Stimulated activated CD4-positive, alpha-beta T cell treated with anti-CD3 and anti-CD28 coated beads, Interleukin-4, amount 100 ng/mL, for 1 hour (primary cell): ENCODE measurements around the gene TOR1A.
"Not testable (repeated sequence)": the region's sequence is repeated elsewhere in the genome, so short reads cannot be mapped to it uniquely, and the experiment has no call there.

Experiments
- DNase-seq: peaks from one replicate; pipeline ENCODE4 v3.0.0-alpha.2; 2020

The TOR1A gene

GRCh38 chr9:129816501-129817435 lies 7.2 kb downstream of the TOR1A start:
- DNase-seq = no peak

GRCh38 chr9:129815278-129815677 lies 8.7 kb downstream of the TOR1A start:
- DNase-seq = no peak

- no peak for DNase-seq
Measured at GRCh38 chr9:129814432-129815223, 9.3 kb downstream of the TOR1A start.

GRCh38 chr9:129813661-129814060 lies 10.3 kb downstream of the TOR1A start:
- no peak for DNase-seq

GRCh38 chr9:129812385-129812784 lies 11.6 kb downstream of the TOR1A start:
- no peak for DNase-seq

GRCh38 chr9:129811967-129812363 lies 12.0 kb downstream of the TOR1A start:
- no peak for DNase-seq

GRCh38 chr9:129810788-129811187 lies 13.1 kb downstream of the TOR1A start:
- no peak for DNase-seq

GRCh38 chr9:129810116-129810515 lies 13.8 kb downstream of the TOR1A start:
- no peak for DNase-seq

- DNase-seq = no peak
Measured at GRCh38 chr9:129809346-129809745, 14.6 kb downstream of the TOR1A start.

GRCh38 chr9:129806061-129806460 lies 17.9 kb downstream of the TOR1A start:
- DNase-seq = no peak

GRCh38 chr9:129803676-129804060 lies 20.3 kb downstream of the TOR1A start:
- no peak for DNase-seq

- peak; percentile 91 for DNase-seq
Measured at GRCh38 chr9:129802833-129803675, 20.9 kb downstream of the TOR1A start, which contains the start of gene TOR1B. Gene TOR1B, plus strand, starts transcription at chr9:129803184. Its CDS starts 29 bp downstream, at chr9:129803213.

GRCh38 chr9:129801504-129801903 lies 22.4 kb downstream of the TOR1A start:
- no peak for DNase-seq

GRCh38 chr9:129798973-129799372 lies 25.0 kb downstream of the TOR1A start:
- no peak for DNase-seq

- DNase-seq = not testable (repeated sequence)
Measured at GRCh38 chr9:129796029-129796428, 27.9 kb downstream of the TOR1A start.

GRCh38 chr9:129794549-129794948 lies 29.4 kb downstream of the TOR1A start:
- no peak for DNase-seq

GRCh38 chr9:129786481-129786880 lies 37.5 kb downstream of the TOR1A start:
- no peak for DNase-seq

GRCh38 chr9:129785866-129786265 lies 38.1 kb downstream of the TOR1A start:
- no peak for DNase-seq

GRCh38 chr9:129784970-129785369 lies 39.0 kb downstream of the TOR1A start:
- DNase-seq = not testable (repeated sequence)

GRCh38 chr9:129783516-129784361 lies 40.2 kb downstream of the TOR1A start:
- DNase-seq = peak; percentile 64

GRCh38 chr9:129781981-129782380 lies 42.0 kb downstream of the TOR1A start:
- DNase-seq = no peak

GRCh38 chr9:129781131-129781530 lies 42.8 kb downstream of the TOR1A start:
- no peak for DNase-seq
